Eye (tissue), 1 donor: ENCODE measurements around the gene OSMR.
"Not testable (repeated sequence)": the region's sequence is repeated elsewhere in the genome, so short reads cannot be mapped to it uniquely, and the experiment has no call there.

Experiments used
- DNase-seq: peaks from one replicate; pipeline ENCODE4 v3.0.0-alpha.2; 2015

The OSMR gene

DNA sequence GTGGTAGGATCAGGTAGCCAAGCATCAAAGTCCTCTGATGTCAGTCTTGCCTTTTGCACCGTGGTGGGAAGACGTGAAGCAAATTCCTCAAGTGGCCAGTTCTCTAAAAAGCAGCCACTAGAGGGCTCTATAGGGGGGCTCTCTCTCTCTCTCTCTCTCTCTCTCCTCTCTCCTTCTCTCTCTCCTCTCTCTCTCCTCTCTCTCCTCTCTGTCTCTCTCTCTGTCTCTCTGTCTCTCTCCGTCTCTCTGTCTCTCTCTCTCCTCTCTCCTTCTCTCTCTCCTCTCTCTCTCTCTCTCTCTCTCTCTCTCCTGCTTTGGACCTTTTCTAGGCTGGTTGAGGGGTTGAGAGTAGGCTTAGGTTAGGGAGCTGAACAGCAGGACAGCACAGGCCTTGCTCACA lies 13.9 kb upstream of the OSMR start:
- peak; percentile 42 for DNase-seq

DNA sequence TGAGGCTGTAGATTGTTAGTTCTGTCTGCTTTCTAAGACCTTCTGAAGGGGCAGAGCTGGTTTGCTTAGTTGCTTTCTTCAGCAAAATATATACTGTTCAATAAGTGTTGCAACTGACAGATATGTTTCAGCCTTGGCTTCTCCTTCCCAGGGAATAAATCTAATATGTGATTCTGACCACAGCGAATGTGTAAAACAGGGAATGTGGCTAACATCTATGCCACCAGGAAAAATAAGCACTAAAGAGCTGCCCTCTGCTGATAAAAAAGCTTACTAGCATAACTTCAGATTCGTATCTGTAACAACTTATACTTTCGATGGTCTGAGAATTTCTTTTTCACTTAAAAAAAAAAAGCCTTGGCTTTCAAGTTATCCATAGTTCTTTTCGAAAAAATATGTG lies 13.0 kb upstream of the OSMR start:
- no peak for DNase-seq

DNA sequence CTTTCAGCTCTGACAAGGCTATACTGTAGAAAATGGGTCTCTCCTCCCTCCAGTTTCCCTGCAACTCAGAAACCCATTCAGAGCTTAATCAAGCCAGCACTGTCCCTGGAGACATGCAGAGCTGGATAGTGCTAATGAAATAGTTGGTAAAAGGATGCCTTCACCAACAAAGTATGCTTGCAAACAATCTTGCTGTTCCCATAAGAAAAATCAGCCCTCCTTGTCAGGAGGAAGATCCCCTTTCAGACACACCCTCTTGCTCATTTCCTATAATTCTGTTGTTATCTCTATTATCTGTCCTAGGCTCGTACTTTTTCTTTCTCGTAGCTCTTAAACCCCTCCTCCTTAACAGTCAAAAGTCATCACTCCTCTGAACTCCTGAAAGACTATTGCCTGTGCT lies 9.9 kb upstream of the OSMR start:
- no peak for DNase-seq

DNA sequence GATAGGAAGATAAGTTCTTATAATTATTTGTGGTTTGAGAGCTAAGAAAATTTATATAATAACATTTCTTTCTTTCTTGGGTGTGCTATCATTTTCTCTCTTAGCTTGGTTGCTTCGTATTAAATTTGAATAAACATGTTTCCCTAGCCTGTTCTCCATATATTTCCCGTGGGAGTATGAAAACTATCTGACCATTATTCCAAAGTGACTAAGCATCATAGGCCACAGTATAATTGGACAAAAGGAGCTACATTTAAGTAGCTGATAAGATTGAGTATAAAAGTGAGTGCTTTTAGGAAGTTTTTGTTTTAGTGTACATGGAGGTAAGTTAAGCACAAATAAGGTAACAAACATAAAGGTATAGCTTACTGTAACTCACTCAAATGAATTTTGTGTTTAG lies 8.4 kb upstream of the OSMR start:
- DNase-seq: no peak

DNA sequence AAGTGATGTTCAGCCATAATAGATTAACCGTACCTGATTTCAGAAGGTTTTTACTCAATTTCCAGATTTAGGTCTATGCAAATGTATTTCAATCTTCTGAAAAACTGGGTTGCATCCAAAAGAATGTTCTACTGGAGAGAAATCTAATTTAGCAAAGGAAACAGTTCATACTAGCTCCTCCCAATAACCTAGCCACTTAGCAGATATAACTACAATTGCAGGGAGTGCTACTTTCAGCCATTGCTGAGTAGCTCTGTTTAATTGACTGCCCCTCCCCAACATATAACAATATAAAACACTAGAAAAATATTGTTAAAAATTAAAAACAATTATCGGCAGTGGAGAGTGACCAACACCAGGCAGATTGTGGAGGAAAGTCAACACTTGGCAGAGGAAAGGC lies 7.9 kb upstream of the OSMR start:
- no peak for DNase-seq

DNA sequence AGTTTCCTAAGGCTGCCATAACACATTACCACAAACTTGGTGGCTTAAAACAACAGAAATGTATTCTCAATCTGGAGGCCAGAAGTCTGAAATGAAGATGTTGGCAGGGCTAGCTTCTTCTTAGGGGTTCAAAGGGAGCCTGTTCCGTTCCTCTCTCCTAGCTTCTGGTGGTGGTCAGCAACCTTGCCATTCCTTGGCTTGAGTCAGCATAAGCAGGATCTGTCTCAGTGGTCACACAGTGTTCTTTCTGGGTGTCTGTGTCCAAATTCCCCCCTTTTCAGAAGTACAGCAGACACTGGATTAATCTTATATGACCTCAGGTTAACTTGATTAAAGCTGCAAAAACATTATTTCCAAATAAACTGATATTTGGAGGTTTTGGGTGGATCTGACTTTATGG lies 2.1 kb upstream of the OSMR start:
- DNase-seq: no peak

DNA sequence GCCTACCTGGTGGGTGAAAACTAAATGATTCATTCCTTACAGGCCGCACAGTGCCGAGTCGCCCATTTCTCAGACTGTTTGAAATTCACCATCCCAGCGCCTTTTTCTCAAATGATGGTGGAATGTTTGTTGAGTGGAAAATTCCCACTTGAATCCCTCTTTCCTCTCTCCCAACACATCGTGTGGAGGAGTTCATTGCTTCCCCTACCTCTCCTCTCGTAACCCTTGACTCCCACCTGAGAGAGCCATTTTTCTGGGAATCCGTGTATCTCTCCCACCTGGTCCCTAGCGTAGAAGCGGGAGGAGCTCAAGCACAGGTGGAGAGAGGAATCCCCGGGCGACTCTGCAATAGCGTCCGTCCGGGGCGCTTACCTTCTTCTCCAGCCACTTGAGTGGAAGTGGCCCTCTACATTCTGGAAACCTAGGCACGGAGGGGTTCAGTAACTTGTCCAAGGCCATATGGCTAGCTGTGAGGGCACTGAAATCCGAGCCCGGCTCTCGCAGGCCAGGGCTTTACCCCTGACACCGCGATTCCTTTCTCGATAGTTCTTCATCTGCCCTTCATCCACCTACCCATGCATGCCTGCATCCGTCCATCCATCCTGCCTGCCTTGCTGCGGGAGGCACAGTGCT lies 683 bp downstream of the OSMR start:
- peak; percentile 45 for DNase-seq

DNA sequence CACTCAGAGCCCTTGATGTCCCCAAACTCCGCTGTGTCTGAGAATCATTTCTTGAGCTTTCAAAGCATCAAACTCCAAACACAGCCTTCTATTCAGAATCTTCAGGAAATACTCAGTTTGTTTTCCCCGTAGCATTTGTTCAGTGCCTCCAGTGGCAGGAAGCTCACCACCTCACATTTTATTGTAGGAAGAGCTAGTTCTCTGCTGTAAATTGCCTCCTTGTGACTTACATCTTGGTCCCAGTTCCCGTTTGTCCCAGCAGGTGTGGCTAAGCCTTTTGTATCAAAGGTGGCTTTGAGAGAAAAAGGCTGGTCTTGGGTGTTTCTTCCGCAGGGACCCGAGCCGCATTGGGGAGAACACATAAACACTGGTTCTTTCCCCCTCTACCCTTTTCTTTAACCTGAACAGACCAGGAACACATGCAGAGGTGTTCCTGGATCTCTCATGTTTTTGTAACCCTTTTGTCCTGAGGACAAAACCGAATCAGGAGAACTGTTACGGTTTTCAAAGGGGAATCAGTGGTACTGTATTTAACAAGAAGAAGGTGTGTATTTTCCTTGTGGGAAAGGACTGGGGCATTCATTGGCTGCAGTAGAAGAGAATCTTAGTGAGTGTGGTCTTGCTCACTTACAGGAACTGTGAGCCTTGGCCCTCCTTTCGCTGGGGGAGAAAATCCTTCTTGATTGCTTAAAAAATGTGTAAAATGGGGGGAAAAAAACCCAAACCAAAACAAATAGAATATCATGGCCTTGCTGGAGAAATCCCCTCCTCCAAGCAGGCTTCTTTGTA lies 1.9 kb downstream of the OSMR start:
- DNase-seq: no peak

DNA sequence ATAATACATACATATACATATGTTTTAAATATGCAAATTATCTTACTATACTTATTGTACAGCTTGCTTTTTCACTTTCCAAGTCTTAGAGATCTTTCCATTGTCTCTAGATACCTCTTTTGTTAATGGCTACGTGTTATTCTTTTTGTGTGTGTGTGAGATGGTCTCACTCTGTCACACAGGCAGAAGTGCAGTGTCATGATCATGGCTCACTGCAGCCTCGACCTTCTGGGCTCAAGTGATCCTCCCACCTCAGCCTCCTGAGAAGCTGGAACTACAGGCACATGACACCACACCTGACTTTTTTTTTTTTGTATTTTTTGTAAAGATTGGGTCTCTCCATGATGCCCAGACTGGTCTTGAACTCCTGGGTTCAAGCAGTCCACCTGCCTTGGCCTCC lies 2.8 kb downstream of the OSMR start:
- no peak for DNase-seq

DNA sequence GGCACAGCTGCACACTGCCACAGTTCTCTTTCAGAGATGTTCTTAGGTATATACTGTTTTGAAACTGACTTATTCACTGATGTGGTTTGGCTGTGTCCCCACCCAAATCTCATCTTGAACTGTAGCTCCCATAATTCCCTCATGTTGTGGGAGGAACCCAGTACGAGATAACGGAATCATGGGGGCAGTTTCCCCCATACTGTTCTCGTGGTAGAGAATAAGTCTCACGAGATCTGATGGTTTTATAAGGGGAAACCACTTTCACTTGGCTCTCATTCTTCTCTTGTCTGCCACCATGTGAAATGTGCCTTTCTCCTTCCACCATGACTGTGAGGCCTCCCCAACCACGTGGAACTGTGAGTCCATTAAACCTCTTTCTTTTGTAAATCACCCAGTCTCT lies 5.8 kb downstream of the OSMR start:
- not testable (repeated sequence) for DNase-seq

DNA sequence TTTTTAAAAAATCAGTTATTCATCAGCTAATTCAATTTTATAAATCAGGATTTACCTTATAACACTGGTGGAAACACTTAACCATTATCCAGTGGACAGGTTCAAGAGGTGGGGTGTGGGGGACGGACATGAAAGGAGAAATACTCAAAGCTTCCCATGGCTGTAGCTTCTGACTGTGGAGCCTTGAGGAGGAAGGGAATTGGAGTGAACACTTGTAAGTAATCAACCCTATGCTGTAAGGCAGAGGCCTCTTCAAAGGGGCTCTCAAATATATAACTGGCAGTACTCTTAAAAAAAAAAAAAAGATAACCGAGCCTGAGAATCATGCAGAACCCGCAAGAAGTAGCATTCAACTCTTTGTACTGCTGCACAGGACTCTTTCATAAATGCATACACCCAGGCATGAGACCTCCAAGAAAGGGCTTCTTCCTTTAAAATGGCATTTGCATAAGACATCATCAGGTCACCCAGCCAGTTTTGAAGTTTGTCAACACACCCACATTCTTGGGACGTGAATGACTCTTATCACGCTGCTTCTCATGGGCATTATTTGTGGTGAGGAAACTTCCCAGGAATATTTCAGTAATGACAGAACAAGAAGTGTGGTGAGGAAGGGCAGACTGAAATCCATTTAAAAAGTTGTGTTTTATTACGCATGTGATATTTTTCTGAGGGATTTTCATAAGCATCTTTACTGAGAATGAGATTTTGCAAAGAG lies 8.1 kb downstream of the OSMR start:
- no peak for DNase-seq

DNA sequence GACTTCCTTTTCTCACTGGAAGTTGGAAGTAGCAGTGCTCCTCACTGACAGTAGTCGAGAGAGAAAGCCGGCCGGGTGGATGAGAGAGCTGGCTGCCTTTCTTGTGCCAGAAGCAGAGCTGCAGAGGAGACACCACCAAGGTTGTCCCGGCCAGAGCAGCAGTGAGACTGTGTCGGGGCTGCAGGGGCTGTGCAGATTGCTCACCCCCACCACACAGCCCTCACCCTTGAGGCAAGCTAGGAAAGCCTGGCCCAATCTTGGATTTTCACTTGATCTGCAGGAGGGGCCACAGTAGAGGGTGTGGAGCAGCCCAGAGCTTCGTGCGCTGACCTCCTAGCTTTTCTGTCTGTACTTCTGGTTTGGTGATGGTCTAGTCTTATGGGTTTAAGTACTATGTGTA lies 9.1 kb downstream of the OSMR start:
- no peak for DNase-seq

DNA sequence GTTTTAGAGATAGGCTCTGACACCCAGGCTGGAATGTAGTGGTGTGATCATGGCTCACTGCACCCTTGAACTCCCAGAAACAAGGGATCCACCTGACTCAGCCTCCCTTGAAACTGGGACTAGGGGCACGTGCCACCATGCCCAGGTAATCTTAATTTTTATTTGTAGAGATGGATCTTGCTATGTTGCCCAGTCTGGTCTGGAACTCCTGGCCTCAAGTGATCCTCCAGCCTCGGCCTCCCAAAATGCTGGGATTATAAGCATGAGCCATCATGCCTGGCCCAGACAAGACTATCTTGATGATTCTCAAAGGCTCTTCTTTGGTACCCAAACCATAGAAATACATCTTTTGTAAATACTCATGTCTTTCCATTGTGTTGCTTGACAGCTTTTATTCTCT lies 10.8 kb downstream of the OSMR start:
- no peak for DNase-seq

DNA sequence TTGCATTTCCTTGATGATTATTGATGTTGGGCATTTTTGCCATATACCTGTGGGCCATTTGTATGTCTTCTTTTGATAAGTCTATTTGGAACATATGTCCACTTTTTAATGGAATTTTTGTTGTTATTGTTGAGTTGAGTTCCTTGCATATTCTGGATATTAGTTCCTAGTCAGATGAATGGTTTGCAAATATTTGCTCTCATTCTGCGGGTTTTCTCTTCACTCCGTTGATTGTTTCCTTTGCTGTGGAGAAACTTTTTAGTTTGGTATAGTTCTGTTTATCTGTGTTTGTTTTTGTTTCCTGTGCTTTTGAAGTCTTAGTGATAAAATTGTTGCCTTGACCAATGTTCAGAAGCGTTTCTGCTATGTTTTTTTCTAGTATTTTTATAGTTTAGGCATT lies 13.0 kb downstream of the OSMR start:
- no peak for DNase-seq

DNA sequence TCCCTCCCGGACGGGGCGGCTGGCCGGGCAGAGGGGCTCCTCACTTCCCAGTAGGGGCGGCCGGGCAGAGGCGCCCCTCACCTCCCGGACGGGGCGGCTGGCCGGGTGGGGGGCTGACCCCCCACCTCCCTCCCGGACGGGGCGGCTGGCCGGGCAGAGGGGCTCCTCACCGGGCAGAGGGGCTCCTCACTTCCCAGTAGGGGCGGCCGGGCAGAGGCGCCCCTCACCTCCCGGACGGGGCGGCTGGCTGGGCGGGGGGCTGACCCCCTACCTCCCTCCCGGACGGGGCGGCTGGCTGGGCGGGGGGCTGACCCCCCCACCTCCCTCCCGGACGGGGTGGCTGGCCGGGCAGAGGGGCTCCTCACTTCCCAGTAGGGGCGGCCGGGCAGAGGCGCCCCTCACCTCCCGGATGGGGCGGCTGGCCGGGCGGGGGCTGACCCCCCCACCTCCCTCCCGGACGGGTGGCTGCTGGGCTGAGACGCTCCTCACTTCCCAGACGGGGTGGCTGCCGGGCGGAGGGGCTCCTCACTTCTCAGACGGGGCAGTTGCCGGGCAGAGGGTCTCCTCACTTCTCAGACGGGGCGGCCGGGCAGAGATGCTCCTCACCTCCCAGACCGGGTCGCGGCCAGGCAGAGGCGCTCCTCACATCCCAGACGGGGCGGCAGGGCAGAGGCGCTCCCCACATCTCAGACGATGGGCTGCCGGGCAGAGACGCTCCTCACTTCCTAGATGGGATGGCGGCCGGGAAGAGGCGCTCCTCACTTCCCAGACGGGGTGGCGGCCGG lies 16.4 kb downstream of the OSMR start:
- DNase-seq: not testable (repeated sequence)

DNA sequence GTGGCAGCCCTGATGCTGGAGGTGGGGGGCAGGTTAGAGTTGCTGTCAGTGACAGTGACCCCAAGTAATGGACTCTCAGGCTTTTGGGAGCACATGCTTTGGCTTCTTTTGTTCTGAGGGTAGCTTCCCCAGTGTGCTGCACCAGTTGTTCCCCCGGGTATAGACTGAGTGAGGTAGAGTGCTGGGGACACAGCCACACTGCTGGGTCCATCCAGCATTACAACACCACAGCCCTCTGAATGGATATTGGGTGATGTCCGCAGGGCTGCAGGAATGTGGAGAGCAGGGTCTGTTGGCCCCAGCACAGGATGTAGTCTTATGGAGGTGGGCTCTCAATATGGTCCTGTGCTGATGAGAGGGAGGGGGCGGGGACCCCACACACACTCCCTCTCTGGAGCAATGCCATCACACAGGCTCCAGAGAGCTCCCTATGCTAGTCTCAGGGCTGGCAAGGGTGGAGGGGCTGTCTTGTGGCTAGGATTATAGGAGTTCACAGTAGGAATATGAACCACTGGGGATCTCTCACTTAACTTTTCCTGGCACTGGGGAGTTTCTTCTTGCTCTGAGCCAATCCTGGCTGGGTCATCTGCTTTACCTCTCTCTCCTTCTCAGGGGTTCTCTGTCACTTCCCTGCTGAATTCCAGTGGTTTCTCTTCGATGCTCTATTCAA lies 20.7 kb downstream of the OSMR start:
- no peak for DNase-seq

DNA sequence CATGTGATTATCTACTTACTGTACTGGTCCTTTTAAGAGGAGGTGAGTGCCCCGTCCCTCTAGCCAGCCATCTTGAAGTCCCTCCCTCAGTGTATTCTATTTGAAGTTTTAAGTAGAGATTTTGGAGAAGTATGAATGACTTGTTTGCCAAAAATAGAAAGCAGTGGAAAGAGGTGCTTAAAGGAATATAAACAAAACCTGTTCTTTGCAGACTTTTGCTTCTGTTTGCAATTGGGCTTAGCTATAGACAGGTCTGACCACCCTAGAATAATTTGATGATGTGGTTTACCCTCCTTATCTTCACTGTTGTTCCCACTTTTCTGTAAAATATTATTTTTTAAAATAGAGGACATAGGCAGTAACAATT lies 21.2 kb downstream of the OSMR start:
- no peak for DNase-seq

DNA sequence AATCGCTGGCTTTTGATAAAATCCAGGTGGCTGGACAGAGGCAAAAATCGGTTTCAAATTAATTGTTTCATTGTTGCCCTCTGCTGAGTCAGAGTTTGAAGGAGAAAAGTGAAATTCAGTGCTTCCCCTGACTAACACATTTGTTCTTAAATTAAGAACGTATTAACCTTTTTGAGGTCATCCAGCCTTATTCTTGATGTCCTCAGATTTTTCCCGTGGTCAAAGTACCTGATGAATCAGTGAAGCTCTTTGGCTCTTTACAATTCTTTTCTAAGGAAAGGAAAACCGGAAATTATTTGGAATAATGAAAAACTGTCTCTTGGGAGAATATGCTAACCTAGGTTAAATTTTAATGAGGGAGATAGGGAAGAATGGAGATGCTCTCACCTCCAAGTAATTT lies 21.6 kb downstream of the OSMR start:
- no peak for DNase-seq

DNA sequence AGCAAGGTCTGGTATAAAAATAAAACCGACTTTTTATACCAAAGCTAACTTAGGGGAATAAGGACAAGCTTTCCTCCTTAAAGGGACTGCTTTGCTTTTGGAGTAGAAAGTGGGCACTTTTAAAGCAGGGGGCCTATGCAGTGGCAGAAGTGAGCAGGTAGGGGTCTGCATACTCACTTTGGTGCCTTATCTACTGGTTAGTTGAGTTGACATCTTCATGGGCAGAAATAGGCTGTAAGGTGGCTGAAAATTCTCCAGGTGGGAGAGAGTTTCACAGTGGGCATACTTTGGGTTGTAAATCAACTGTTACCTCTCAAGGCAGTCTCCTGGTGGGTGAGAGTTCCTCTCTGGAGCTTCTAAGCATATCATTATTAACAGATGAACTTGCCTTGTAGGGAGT lies 24.8 kb downstream of the OSMR start:
- DNase-seq: no peak

DNA sequence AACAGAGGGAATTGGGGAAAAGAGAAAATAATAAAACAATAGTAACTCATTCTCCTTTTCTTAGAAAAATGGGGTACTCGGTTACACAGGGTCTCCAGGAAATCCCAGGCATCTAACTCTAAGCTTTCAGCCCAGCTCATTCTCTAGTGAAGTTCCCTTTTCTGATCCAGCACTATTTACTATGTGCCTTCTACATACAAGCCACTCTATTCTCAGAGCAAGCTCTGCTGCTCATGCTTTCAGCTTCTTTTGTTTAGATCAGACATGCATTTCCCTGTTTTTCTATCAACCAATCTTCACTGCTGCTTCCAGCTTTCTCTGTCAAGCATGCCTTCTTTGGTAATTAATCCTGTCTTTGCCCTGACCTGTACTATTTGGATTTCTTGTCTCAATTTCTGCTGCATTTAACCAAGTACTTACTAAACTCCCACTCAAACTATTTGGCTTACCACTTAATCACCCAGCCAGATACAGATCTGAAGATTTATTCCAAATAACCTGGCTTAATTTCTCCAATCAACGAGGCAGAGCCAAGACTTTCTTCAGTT lies 25.3 kb downstream of the OSMR start:
- no peak for DNase-seq

DNA sequence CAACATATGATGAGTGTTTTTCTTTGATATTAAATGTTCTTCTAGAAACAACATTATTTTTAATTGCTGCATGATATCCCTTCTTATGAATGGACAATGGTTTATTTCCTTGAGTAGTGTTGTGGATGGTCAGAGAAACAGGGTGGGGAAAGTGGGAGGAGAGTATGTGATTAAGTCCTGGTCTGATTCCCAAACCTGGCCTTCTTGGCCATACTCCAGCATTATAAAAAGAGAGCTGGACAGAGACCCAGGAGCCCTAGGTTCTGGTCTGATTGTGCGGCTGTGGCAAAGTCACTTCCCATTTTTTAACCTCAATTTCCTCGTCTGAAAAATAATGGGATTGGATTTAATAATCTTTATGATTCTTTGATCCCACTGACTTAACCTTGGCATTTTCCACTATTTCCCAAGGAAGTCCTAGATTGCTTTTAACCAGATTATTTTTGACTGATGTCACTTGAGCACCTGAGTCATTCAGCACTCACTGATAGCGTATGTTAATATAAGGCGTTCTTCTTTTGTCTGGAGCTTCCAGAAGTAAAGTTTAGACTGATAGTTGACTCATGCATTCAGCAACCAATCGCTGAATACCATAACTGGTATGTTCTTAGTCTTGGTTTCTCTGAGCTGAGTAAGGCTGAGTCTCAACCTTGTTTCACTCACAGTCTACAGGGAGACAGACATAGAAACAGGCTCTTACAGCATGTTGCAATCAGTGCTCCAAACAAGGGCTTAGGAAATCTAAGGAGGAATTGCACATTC lies 26.2 kb downstream of the OSMR start:
- peak; percentile 9 for DNase-seq

DNA sequence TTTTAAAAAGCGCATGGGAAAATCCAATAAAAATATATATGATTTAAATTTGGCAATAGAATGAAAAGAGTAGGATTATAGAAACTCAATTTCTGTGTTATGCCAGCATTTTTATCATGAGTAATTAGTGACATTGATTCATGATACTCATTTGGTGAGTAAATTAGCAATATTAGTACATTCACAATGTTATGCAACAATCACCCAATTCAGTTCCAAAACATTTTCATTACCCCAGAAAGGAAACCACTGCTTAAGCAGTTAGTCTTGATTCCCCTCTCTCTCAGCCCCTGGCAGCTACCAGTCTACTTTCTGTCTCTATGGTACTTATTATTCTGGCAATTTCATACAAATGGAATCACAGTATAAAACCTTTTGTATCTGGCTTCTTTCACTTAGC lies 27.0 kb downstream of the OSMR start:
- no peak for DNase-seq
